ENCODE data around the gene PACRG.
A peak's percentile ranks its signal among the peaks of the same experiment; 100 is the strongest.

The PACRG gene

GRCh38 chr6:162904069-162904663 lies 176.4 kb downstream of the PACRG start:
- H3K4me3 ChIP-seq (ENCODE audit: low read length): no peak overlapping the region
- DNase-seq (ENCODE audit: low read depth): no peak
- no peak for TF ChIP-seq CTCF (IDR thresholded peaks at IDR 0.05; ENCODE audit: insufficient read depth, low read depth, low read length, missing control alignments)

DNA sequence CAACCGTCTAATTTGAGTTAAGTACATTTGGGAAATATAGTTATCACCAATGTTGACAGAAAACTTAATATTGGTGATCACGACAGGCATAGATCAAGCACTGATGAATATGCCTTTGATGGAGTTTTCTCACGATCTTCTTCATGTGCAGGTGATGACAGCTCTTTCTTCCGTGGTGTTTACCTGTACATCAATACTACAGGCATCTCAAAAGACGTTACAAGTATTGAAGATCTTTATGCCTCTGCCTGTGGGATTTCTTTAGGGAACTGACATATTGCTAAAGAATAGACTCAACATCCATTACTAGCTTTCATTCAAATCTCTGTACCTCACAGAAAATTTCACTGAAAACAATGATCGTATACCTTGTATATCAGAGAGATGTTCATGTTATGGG lies 178.7 kb downstream of the PACRG start:
- TF ChIP-seq CTCF (IDR thresholded peaks at IDR 0.05; ENCODE audit: insufficient read depth, low read depth, low read length, missing control alignments): no peak
- no peak overlapping the region for H3K4me3 ChIP-seq (ENCODE audit: low read length)
- DNase-seq (ENCODE audit: low read depth): no peak

DNA sequence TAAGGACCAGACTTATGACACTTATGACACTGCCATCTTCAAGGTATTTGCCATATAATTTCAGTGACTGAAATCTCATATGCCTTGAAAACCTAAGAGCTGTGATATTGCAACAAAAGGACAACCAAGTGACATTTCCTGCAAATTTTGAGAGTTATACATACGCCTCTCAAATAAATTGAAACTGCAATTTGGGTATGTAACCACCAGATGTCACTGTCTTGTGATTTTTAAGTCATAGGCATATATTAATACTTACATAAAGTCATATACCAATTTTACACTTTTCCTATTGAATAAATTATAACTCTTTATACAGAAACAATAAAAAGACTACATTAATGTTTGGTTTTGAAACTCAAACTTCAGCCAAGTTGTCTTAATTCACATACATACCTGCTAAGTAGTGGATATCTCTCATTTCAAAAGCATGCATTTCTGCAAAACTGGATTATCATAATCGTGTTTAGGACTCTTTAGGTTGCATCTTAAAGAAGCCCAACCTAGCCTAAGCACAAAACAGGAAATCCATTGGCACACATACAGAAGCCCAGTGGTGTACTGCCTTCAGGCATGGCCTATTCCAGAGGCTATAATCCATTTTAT lies 180.2 kb downstream of the PACRG start:
- TF ChIP-seq CTCF (IDR thresholded peaks at IDR 0.05; ENCODE audit: insufficient read depth, low read depth, low read length, missing control alignments): peak; percentile 13
- no peak overlapping the region for H3K4me3 ChIP-seq (ENCODE audit: low read length)
- peak; percentile 57 for DNase-seq (ENCODE audit: low read depth)

DNA sequence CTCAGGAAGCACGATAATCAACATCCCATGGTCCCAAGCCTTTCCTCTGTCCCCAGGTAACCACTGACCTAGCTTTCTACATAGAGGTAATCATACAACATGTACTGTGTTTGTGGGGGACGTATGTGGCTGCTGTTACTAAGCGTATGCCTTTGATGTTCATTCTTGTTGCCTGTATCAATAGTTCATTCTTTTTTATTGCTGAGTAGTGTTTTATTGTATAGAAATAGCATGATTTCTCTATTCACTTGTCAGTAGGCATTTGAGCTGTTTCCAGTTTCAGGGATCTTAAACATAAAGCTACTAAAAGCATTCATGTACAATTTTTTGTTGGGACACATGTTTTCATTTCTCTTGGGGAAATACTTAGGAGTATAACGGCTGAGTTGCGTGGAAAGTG lies 185.4 kb downstream of the PACRG start:
- TF ChIP-seq CTCF (IDR thresholded peaks at IDR 0.05; ENCODE audit: insufficient read depth, low read depth, low read length, missing control alignments): no peak
- DNase-seq (ENCODE audit: low read depth): no peak
- H3K4me3 ChIP-seq (ENCODE audit: low read length): no peak overlapping the region

DNA sequence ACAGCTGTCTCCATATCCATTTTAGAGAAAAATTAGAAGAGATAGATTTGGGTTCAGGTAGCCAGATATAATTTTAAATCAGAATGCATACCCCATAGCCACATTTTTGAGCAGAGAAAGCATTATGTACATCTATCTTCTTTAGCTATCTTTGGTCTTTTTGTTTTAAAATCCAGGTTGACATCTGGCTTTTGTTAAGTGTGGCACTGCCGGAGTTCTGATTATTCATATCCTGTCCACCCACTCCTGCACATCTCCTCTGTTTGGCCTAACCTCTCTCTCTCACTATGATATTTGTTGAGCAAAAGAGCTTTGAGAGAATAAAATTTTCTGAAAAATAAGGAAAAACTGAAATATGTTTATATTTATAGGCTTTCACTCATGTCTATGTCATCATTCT lies 189.7 kb downstream of the PACRG start:
- no peak for TF ChIP-seq CTCF (IDR thresholded peaks at IDR 0.05; ENCODE audit: insufficient read depth, low read depth, low read length, missing control alignments)
- no peak overlapping the region for H3K4me3 ChIP-seq (ENCODE audit: low read length)
- DNase-seq (ENCODE audit: low read depth): no peak

- DNase-seq (ENCODE audit: low read depth): no peak
- no peak for TF ChIP-seq CTCF (IDR thresholded peaks at IDR 0.05; ENCODE audit: insufficient read depth, low read depth, low read length, missing control alignments)
- H3K4me3 ChIP-seq (ENCODE audit: low read length): no peak overlapping the region
Observed at GRCh38 chr6:162921062-162921461, 193.3 kb downstream of the PACRG start.

- no peak overlapping the region for H3K4me3 ChIP-seq (ENCODE audit: low read length)
- TF ChIP-seq CTCF (IDR thresholded peaks at IDR 0.05; ENCODE audit: insufficient read depth, low read depth, low read length, missing control alignments): no peak
- no peak for DNase-seq (ENCODE audit: low read depth)
Observed at GRCh38 chr6:162921510-162922040, 193.8 kb downstream of the PACRG start.
